ENCODE results near the gene COPG1. TPM values are rescaled to one million over a fixed set of nuclear protein-coding genes. Genes with fewer than 3 reads are reported as not detected.

Gene COPG1
- polyA plus RNA-seq, 6 donors from 2014 or later = 48.6 to 95.6 (median 60.9) TPM

DNA sequence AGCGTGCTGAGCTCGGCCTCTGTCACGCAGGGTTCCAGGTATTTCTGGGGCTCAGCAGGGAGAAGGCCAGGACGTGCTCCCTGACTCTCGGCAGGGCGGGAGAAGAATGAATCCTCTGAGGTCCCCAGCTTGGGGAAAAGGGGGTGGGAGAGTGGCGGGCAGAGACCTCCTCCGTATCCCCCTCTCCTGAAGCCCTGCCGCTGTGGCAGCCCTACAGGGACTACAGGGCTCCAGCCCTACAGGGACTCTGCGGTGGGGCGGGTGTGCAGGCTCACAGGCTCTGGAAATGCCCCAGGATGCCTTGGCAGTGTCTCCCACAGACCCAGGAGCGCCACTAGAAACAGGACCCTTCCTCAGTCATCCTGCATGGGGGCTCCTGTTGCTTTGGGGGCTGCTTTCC, 75.4 kb downstream of the COPG1 start:
- peaks cover 0 to 6% (median 0%) of the 10 kb centered on the region in 3 donors for H3K4me1 Mint-ChIP-seq
- H3K27me3 Mint-ChIP-seq = peaks cover 0 to 9% (median 0%) of the 10 kb centered on the region in 3 donors
- no peak overlapping the region for H3K4me3 Mint-ChIP-seq
- DNase-seq = no peak
- ATAC-seq (ENCODE audit: low read depth in 2 of 2) = no peak
- no peak overlapping the region for H3K27ac Mint-ChIP-seq
- H3K9me3 Mint-ChIP-seq = no peaks in the 10 kb centered on the region
- no peaks in the 10 kb centered on the region for H3K36me3 Mint-ChIP-seq

DNA sequence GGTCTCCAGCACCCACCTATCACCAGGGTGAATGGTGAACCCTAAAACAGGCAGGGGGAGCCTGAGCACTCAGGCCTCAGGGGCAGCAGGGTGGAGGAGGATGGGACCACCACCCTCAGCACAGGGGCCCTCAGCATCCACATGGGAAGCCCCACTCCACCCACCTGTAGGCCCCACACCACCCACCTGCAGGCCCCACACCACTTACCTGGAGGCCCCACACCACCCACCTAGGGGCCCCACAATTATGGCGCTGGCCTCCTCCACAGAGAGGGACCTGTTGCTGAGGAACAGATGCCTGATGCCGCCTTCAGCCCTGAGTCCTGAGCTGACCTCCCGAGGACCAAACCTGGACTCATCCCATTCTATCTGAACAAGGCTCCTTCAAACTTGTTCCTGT, 76.0 kb downstream of the COPG1 start:
- H3K27me3 Mint-ChIP-seq = peaks cover 0 to 13% (median 5%) of the 10 kb centered on the region in 3 donors
- DNase-seq (no peak), ATAC-seq (ENCODE audit: low read depth in 2 of 2) (no peak)
- no peaks in the 10 kb centered on the region for H3K9me3 Mint-ChIP-seq
- no peak overlapping the region for H3K4me3 Mint-ChIP-seq
- no peaks in the 10 kb centered on the region for H3K36me3 Mint-ChIP-seq
- H3K27ac Mint-ChIP-seq = no peak overlapping the region
- peaks cover 4 to 12% (median 4%) of the 10 kb centered on the region in 3 donors for H3K4me1 Mint-ChIP-seq

DNA sequence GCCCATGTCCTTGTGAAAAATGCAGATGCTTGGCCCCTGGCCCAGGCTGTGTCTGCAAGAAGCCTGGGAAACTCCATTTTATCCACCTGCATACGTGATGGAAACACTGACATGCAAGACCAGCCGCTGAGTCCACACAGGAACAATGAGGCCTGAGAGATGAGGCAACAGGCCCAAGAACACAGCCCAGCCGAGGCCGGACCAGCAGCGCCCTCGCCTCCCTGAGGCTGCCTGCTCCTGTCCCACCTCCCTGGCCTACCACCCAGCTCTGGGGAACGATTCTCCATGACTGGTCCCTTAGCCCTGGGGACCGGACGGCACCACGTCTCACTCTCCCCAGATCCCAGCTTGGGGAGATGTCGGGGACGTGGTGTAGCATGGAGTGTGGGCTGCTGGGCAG, 76.7 kb downstream of the COPG1 start:
- Mint-ChIP-seq H3K27ac (no peak overlapping the region), H3K36me3 (no peaks in the 10 kb centered on the region), H3K9me3 (no peaks in the 10 kb centered on the region), H3K27me3 (peaks cover 0 to 16% (median 7%) of the 10 kb centered on the region in 3 donors), H3K4me1 (peaks cover 7 to 18% (median 8%) of the 10 kb centered on the region in 3 donors), H3K4me3 (no peak overlapping the region)
- ATAC-seq (ENCODE audit: low read depth in 2 of 2) (no peak), DNase-seq (no peak)

DNA sequence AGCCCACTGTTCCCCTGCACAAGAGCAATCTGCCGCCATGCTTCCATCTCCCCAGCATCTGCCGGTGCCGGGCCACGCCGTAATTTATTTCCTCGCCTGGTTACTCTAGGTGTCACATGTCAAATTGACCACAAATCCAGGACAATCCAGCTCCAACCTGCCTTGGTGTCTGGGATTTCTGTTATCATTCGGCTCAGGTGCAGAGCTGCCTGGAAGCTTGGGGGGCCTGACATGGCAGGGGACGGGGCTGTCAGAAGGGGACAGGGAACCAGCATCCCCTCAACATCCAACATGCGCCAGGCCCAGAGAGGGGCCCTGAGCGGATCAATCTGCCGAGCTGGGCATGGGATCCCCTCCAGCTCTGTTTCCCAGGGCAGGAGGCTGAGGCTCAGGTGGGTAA, 77.2 kb downstream of the COPG1 start:
- Mint-ChIP-seq H3K4me1 (peaks cover 7 to 21% (median 8%) of the 10 kb centered on the region in 3 donors), H3K9me3 (no peaks in the 10 kb centered on the region), H3K27ac (peak overlapping the region in 1 of 6 donors; percentile 56), H3K4me3 (no peak overlapping the region), H3K36me3 (no peaks in the 10 kb centered on the region), H3K27me3 (peaks cover 3 to 17% (median 7%) of the 10 kb centered on the region in 3 donors)
- DNase-seq (no peak), ATAC-seq (ENCODE audit: low read depth in 2 of 2) (no peak)

Other genes with a start within 250 kb of the COPG1 start
- gene EFCC1, start 248.3 kb upstream of the COPG1 start, polyA plus RNA-seq (ENCODE audit: low read depth in 6 of 6) = not detected
- gene GP9, start 188.8 kb upstream of the COPG1 start, polyA plus RNA-seq (ENCODE audit: low read depth in 6 of 6) = 1 to 10 TPM in 5 of 6 donors, under 1 TPM in 1; 0.99 to 6.8 (median 4.1) TPM
- 10 to 100 TPM in 2 of 6 donors, 1 to 10 TPM in 4; 4.0 to 10.7 (median 7.0) TPM for gene RAB43, start 127.8 kb upstream of the COPG1 start, polyA plus RNA-seq (ENCODE audit: low read depth in 6 of 6)
- gene ISY1, start 88.5 kb upstream of the COPG1 start, polyA plus RNA-seq (ENCODE audit: low read depth in 6 of 6) = 10 to 100 TPM; 74.5 to 95.8 (median 88.9) TPM
- 1,000 to 10,000 TPM in 3 of 6 donors, 100 to 1,000 TPM in 3; 838 to 1,460 (median 963) TPM for gene CNBP, start 65.7 kb upstream of the COPG1 start, polyA plus RNA-seq (ENCODE audit: low read depth in 6 of 6)
- 100 to 1,000 TPM; 128 to 265 (median 146) TPM for gene HMCES, start 29.3 kb downstream of the COPG1 start, polyA plus RNA-seq (ENCODE audit: low read depth in 6 of 6)
- under 1 TPM in 2 of 6 donors, not detected in 4; 0.12 to 0.36 TPM for gene EFCAB12, start 179.0 kb downstream of the COPG1 start, polyA plus RNA-seq (ENCODE audit: low read depth in 6 of 6)
- gene MBD4, start 190.3 kb downstream of the COPG1 start, polyA plus RNA-seq (ENCODE audit: low read depth in 6 of 6) = 100 to 1,000 TPM in 5 of 6 donors, 10 to 100 TPM in 1; 98.2 to 187 (median 127) TPM
- gene IFT122, start 190.6 kb downstream of the COPG1 start, polyA plus RNA-seq (ENCODE audit: low read depth in 6 of 6) = 1 to 10 TPM in 5 of 6 donors, not detected in 1; 4.4 to 9.7 (median 5.1) TPM

All from naive B cell (primary cell).